Measurements from ENCODE around the gene WDR18.

Gene WDR18

GRCh38 chr19:984165-984967, at the start of gene WDR18:
Gene WDR18 (plus strand): TSS chr19:984345. CDS start chr19:984354, 9 bp downstream.
- in situ Hi-C loops (cut with HindIII; ENCODE audit: low sequenced_read_pairs): no loop called here

GRCh38 chr19:934865-935479, 49.2 kb upstream of the WDR18 start:
- in situ Hi-C loops (cut with HindIII; ENCODE audit: low sequenced_read_pairs): no loop called here

GRCh38 chr19:936175-936546, 48.0 kb upstream of the WDR18 start:
- in situ Hi-C loops (cut with HindIII; ENCODE audit: low sequenced_read_pairs): no loop called here

- in situ Hi-C loops (cut with HindIII; ENCODE audit: low sequenced_read_pairs): no loop called here
Measured at GRCh38 chr19:937259-937694, 46.9 kb upstream of the WDR18 start.

- in situ Hi-C loops (cut with HindIII; ENCODE audit: low sequenced_read_pairs): no loop called here
Measured at GRCh38 chr19:938233-938923, 45.8 kb upstream of the WDR18 start.

GRCh38 chr19:939439-939838, 44.7 kb upstream of the WDR18 start:
- in situ Hi-C loops (cut with HindIII; ENCODE audit: low sequenced_read_pairs): no loop called here

- in situ Hi-C loops (cut with HindIII; ENCODE audit: low sequenced_read_pairs): no loop called here
Measured at GRCh38 chr19:939922-940321, 44.2 kb upstream of the WDR18 start.

- in situ Hi-C loops (cut with HindIII; ENCODE audit: low sequenced_read_pairs): no loop called here
Measured at GRCh38 chr19:940591-941291, 43.4 kb upstream of the WDR18 start.

GRCh38 chr19:941292-942132, 42.6 kb upstream of the WDR18 start:
- in situ Hi-C loops (cut with HindIII; ENCODE audit: low sequenced_read_pairs): no loop called here

GRCh38 chr19:942133-942645, 42.0 kb upstream of the WDR18 start:
- in situ Hi-C loops (cut with HindIII; ENCODE audit: low sequenced_read_pairs): no loop called here

- in situ Hi-C loops (cut with HindIII; ENCODE audit: low sequenced_read_pairs): no loop called here
Measured at GRCh38 chr19:943551-944170, 40.5 kb upstream of the WDR18 start.

- in situ Hi-C loops (cut with HindIII; ENCODE audit: low sequenced_read_pairs): no loop called here
Measured at GRCh38 chr19:944171-944567, 40.0 kb upstream of the WDR18 start.

- in situ Hi-C loops (cut with HindIII; ENCODE audit: low sequenced_read_pairs): no loop called here
Measured at GRCh38 chr19:944663-945241, 39.4 kb upstream of the WDR18 start.

GRCh38 chr19:945401-946252, 38.5 kb upstream of the WDR18 start:
- in situ Hi-C loops (cut with HindIII; ENCODE audit: low sequenced_read_pairs): no loop called here

- in situ Hi-C loops (cut with HindIII; ENCODE audit: low sequenced_read_pairs): no loop called here
Measured at GRCh38 chr19:947090-947706, 36.9 kb upstream of the WDR18 start.

- in situ Hi-C loops (cut with HindIII; ENCODE audit: low sequenced_read_pairs): no loop called here
Measured at GRCh38 chr19:947707-948539, 36.2 kb upstream of the WDR18 start.

- in situ Hi-C loops (cut with HindIII; ENCODE audit: low sequenced_read_pairs): no loop called here
Measured at GRCh38 chr19:948842-949496, 35.2 kb upstream of the WDR18 start.

All from endothelial cell of hepatic sinusoid (primary cell).